MM.1S (cell line): ENCODE measurements around the gene STK17B.

Source experiments
- EZH2 ChIP-seq: fragments of 300-600 bp; sonication (generic); optimal IDR thresholded peaks from 2 replicates; pipeline ENCODE3; 2017; ENCODE audit warnings: low read depth, mild to moderate bottlenecking, antibody characterized with exemption, low read length, mixed read lengths
- EZH2phosphoT487 ChIP-seq: fragments of 300-600 bp; sonication (generic); IDR thresholded peaks from 2 replicates; pipeline ENCODE4 v1.6.1; 2018; ENCODE audit warnings: antibody characterized with exemption, low read length
- TF ChIP-seq, protein P1 (sequence below): fragments of 300-600 bp; sonication (generic); IDR thresholded peaks from 2 replicates; pipeline ENCODE4 v1.5.1; 2016; ENCODE audit warnings: antibody characterized with exemption, low read length, mixed read lengths

DNA sequence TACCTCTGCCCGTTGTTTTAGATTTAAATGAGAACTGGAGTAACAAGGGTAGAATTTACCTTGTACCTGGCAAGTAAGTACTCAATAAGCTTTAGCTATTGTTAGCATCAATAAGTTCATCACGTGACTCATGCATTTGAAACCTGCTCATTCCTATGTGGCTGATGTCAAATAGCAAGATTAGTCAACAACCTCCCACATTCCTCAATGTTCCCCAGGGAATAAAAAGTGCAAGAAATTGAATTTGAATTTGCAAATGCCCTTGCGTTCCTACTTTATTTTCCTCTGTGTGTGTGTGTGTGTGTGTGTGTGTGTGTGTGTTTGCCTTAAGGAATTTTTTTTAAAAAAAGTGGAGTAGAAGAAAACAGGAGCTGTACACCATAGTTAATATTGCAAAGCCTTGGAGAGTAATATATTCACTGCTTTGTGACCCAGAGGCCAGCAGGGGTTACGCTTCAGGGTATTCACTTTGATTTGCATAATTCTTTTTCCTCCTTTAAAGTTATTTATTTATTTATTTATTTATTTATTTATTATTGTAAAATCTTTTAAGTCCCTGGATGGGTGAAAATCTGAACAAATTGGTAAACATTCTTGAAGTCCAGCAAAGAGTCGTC is 58.9 kb downstream of the STK17B start:
- TF ChIP-seq, protein P1, sequence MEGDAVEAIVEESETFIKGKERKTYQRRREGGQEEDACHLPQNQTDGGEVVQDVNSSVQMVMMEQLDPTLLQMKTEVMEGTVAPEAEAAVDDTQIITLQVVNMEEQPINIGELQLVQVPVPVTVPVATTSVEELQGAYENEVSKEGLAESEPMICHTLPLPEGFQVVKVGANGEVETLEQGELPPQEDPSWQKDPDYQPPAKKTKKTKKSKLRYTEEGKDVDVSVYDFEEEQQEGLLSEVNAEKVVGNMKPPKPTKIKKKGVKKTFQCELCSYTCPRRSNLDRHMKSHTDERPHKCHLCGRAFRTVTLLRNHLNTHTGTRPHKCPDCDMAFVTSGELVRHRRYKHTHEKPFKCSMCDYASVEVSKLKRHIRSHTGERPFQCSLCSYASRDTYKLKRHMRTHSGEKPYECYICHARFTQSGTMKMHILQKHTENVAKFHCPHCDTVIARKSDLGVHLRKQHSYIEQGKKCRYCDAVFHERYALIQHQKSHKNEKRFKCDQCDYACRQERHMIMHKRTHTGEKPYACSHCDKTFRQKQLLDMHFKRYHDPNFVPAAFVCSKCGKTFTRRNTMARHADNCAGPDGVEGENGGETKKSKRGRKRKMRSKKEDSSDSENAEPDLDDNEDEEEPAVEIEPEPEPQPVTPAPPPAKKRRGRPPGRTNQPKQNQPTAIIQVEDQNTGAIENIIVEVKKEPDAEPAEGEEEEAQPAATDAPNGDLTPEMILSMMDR = no peak
- TF ChIP-seq EZH2phosphoT487 (no peak), EZH2 (no peak)
